Measurements from ENCODE around the gene HHAT. TPM values are rescaled to one million over a fixed set of nuclear protein-coding genes. Genes with fewer than 3 reads are reported as not detected.

HHAT gene
- total and polyA plus RNA-seq, 9 of the 15 experiments (the other 6 are each of a cell fraction or from before 2014, with no cell fraction given): 0.07 to 0.16 (median 0.13) TPM; not detected in 1

DNA sequence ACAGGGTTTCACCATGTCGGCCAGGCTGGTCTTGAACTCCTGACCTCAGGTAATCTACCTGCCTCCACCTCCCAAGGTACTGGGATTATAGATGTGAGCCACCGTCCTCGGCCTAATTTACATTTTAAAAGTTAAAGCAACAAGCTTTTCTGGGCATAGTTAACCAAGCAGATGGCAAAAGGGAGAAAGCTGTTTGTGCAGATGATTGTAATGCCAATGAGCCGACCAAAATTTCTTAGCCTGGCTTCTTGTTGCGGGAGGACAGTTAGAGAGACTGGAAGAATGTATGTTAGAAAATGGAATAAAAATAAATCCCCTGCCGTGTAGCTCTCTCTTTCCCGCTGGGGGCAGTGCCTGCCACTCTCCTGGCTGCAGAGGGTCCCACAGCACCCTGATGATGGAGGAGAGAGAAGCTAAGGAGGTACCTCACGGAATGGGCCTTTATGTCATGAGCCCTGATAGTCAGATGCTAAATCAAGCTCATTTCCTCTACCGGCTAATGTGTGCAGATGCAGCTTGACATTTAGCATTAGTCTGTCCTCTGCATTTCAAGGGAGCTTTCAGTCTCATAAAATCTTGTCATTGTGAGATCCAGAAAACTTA, 87.2 kb downstream of the HHAT start:
- no peak overlapping the region for H3K9ac ChIP-seq (ENCODE audit: insufficient read depth in 1 of 2, low read depth in 2 of 2, low read length in 2 of 2)

More for the DNA sequence above, 87.2 kb downstream of the HHAT start:
- H3K4me1 ChIP-seq (replicated peaks in 1 of 2; ENCODE audit: control insufficient read depth in 2 of 2, insufficient read depth in 2 of 2, low read length in 2 of 2): no peaks in the 10 kb centered on the region
- intact Hi-C loops (cut with micrococcal nuclease): no loop called here
- in situ Hi-C loops (cut with MboI): loop anchor here (25.0 kb wide), 1 partner anchor 1246 kb away; no protein-coding TSS in a partner anchor
- H3K9me1 ChIP-seq (ENCODE audit: control insufficient read depth, insufficient read depth, low read length): no peaks in the 10 kb centered on the region
- H3K9me3 ChIP-seq (replicated peaks; ENCODE audit: control insufficient read depth, insufficient read depth, low read depth, low read length): no peaks in the 10 kb centered on the region
- DNase-seq (ENCODE audit: extremely low read depth in 1 of 4, low spot score in 3 of 4) (no peak), ATAC-seq (no peak), FAIRE-seq (no peak)
- TF ChIP-seq CREM (IDR thresholded peaks at IDR 0.05; ENCODE audit: low read depth) (no peak), TARDBP (IDR thresholded peaks at IDR 0.05) (no peak), EP300 (IDR thresholded peaks at IDR 0.05; ENCODE audit: low read length) (no peak), SIX5 (IDR thresholded peaks at IDR 0.05; ENCODE audit: borderline replicate concordance in 1 of 2, insufficient read depth in 1 of 2, low read depth in 1 of 2, low read length in 2 of 2) (no peak), HDAC6 (IDR thresholded peaks at IDR 0.05; ENCODE audit: low read depth, low read length) (no peak), ZNF23 (CRISPR knock-in tag; IDR thresholded peaks at IDR 0.05) (no peak), E2F3 (CRISPR knock-in tag; IDR thresholded peaks at IDR 0.05) (no peak), FIP1L1 (IDR thresholded peaks at IDR 0.05; ENCODE audit: low read depth, low read length, poor library complexity, severe bottlenecking) (no peak), TFAM (CRISPR knock-in tag; conservative IDR thresholded peaks at IDR 0.05) (no peak), RNF2 (IDR thresholded peaks at IDR 0.05) (no peak), ZNF3 (CRISPR knock-in tag; IDR thresholded peaks at IDR 0.05) (no peak), ZNF561 (CRISPR knock-in tag; conservative IDR thresholded peaks at IDR 0.05) (no peak), ZNF551 (CRISPR knock-in tag; IDR thresholded peaks at IDR 0.05) (no peak), ARID3A (IDR thresholded peaks at IDR 0.05; ENCODE audit: borderline replicate concordance, low read depth, low read length) (no peak), NRF1 (conservative IDR thresholded peaks at IDR 0.05 in 1 of 2, IDR thresholded peaks at IDR 0.05 in 1 of 2) (no peak), ZNF282 (CRISPR knock-in tag; IDR thresholded peaks at IDR 0.05) (no peak), SREBF1 (IDR thresholded peaks at IDR 0.05; ENCODE audit: borderline replicate concordance, low read depth, low read length) (no peak), E2F5 (CRISPR knock-in tag; IDR thresholded peaks at IDR 0.05) (no peak)
- no peaks in the 10 kb centered on the region for H3K36me3 ChIP-seq (ENCODE audit: control insufficient read depth, insufficient read depth, low read length)
- no peak overlapping the region for H3K4me3 ChIP-seq
- H3K27me3 ChIP-seq (ENCODE audit: control insufficient read depth in 2 of 2, insufficient read depth in 2 of 2, low read length in 2 of 2): no peaks in the 10 kb centered on the region
- no peak overlapping the region for H3K27ac ChIP-seq (ENCODE audit: extremely low read depth, low read depth, low read length)
- ChIA-PET POLR2A (interaction anchor here (0.6 kb wide), 1 partner anchor 505 kb away, joined by 3 read pairs; no protein-coding TSS in a partner anchor), CTCF (ENCODE audit: low intra/inter-chr PET ratio) (interaction anchor here (0.6 kb wide), 1 partner anchor 113 kb away, joined by 5 read pairs; no protein-coding TSS in a partner anchor)
- no peak overlapping the region for H3K4me2 ChIP-seq (ENCODE audit: insufficient read depth, low read length)
- no peak overlapping the region for H2AFZ ChIP-seq (ENCODE audit: low read depth, low read length)
- 0% methylated on average over 9 of the region's 9 CpGs for WGBS (ENCODE audit: insufficient coverage, low coverage, missing lambda C conversion rate)
- H4K20me1 ChIP-seq (replicated peaks; ENCODE audit: control insufficient read depth, insufficient read depth, low read length): no peaks in the 10 kb centered on the region
- no TSS peak for BruUV-seq (replicated peaks)
- no peaks in the 10 kb centered on the region for H3K79me2 ChIP-seq (ENCODE audit: control insufficient read depth, insufficient read depth, low read length)
